Measurements from ENCODE around the gene BIRC5.

Gene BIRC5

DNA sequence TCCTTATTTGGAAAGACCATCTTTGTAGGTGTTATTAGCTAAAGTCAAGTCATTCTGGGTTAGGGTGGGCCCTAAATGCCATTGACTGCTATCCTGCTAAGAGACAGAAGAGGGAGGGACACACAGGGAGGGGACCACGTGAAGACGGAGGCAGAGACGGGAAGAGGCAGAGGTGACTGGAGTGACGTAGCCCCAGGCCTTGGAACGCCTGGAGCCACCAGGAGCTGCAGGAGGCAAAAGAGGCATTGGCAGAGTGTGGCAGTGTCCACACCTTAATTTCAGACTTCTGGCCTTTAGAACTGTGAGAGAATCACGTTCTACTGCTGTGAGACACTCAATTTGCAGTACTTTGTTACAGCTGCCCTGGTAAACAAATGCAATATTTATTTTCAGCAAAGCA lies 13.6 kb upstream of the BIRC5 start:
- H3K4me3 ChIP-seq (ENCODE audit: low read depth, low read length): no peak overlapping the region
- TF ChIP-seq, protein P1, sequence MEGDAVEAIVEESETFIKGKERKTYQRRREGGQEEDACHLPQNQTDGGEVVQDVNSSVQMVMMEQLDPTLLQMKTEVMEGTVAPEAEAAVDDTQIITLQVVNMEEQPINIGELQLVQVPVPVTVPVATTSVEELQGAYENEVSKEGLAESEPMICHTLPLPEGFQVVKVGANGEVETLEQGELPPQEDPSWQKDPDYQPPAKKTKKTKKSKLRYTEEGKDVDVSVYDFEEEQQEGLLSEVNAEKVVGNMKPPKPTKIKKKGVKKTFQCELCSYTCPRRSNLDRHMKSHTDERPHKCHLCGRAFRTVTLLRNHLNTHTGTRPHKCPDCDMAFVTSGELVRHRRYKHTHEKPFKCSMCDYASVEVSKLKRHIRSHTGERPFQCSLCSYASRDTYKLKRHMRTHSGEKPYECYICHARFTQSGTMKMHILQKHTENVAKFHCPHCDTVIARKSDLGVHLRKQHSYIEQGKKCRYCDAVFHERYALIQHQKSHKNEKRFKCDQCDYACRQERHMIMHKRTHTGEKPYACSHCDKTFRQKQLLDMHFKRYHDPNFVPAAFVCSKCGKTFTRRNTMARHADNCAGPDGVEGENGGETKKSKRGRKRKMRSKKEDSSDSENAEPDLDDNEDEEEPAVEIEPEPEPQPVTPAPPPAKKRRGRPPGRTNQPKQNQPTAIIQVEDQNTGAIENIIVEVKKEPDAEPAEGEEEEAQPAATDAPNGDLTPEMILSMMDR (IDR thresholded peaks at IDR 0.05; ENCODE audit: borderline replicate concordance, insufficient read depth, low read depth, low read length): no peak

DNA sequence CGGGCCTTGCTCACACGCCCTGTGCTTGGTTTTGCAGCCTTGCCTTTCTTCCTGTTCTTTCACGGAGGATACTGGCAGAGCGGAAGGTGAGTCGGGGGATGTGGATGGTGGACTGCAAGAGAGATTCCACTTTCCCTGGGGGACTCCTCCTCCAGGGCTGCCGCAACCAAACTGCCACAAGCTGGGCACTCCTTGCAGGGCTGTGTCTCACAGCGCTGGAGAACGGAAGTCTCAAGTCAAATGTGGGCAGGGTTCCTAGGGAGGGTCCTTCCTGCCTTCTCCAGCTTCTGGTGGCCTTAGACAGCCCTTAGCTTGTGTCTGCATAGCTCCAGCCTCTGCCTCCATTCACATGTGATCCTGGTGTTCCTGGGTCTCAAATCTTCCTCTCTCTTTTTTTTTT lies 11.4 kb upstream of the BIRC5 start:
- no peak overlapping the region for H3K4me3 ChIP-seq (ENCODE audit: low read depth, low read length)
- TF ChIP-seq, protein P1 (IDR thresholded peaks at IDR 0.05; ENCODE audit: borderline replicate concordance, insufficient read depth, low read depth, low read length): no peak

DNA sequence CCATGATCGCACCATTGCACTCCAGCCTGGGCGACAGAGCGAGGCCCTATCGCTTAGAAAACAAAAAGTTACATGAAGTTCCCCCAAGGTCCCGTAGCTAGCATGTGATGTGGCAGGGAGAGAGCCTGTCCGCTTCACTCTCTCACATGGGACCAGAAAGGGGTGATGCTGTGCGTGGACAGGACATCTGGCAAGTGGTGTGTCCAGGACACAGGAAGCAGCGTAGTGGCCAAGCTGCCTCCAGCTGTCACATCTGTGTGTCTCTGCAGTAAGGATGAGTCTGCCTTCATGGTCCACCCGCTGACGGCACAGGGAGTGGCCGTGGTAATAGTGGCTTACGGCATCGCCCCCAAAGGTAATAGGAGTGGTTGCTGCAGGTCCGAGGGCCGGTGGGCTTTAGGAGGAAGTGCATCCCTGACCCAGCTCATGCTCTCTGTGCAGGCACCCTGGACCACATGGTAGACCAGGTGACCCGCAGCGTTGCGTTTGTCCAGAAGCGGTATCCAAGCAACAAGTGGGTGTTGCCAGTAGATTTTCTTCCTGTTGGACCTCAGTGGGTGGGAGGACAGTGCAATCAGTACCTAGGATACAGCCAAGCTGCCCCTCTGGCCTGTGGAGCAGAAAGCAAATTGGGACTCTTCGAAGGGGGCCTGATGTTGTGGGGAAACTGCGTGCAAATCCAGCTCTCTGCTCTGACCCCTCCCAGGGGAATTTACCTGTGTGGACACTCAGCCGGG lies 9.5 kb upstream of the BIRC5 start:
- H3K4me3 ChIP-seq (ENCODE audit: low read depth, low read length): no peak overlapping the region
- TF ChIP-seq, protein P1 (IDR thresholded peaks at IDR 0.05; ENCODE audit: borderline replicate concordance, insufficient read depth, low read depth, low read length): no peak

DNA sequence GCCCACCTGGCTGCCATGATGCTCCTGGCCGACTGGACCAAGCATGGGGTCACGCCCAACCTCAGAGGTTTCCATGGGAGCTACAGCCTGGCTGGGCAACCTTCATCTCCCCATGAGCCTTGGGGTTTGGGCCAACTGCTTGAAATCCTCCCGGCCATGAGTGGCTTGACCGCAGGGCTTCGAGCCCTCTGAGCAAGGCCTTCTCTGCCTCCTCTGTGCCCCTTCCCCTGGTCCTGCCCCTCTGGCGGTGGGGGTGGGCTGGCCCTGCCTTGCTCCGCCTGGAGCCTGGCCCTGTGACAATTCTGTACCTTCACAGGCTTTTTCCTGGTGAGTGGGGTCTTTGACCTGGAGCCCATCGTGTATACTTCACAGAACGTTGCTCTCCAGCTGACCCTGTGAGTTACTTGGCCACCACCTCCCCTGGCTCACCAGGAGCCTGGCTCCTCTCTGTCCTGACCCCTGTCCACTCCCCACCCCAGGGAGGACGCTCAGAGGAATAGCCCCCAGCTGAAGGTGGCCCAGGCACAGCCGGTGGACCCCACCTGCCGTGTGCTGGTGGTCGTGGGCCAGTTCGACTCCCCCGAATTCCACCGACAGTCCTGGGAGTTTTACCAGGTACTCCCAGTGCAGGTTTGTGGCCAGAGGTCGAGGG lies 8.8 kb upstream of the BIRC5 start:
- TF ChIP-seq, protein P1 (IDR thresholded peaks at IDR 0.05; ENCODE audit: borderline replicate concordance, insufficient read depth, low read depth, low read length): no peak
- H3K4me3 ChIP-seq (ENCODE audit: low read depth, low read length): no peak overlapping the region

DNA sequence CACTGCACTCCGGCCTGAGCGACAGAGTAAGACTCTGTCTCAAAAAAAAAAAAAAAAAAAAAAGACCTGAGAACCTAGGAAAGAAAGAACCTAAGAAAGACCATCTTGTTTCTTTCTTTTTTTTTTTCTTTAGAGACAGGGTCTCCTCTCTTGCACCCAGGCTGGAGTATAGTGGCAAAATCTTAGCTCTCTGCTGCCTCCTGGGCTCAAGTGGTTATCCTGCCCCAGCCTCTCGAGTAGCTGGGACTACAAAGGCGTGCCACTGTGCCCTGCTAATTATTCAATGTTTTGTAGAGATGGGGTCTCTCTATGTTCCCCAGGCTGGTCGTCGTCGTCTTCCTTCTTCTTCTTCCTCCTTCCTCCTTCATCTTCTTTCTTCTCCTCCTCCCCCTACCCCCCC lies 7.8 kb upstream of the BIRC5 start:
- H3K4me3 ChIP-seq (ENCODE audit: low read depth, low read length): no peak overlapping the region
- TF ChIP-seq, protein P1 (IDR thresholded peaks at IDR 0.05; ENCODE audit: borderline replicate concordance, insufficient read depth, low read depth, low read length): no peak

DNA sequence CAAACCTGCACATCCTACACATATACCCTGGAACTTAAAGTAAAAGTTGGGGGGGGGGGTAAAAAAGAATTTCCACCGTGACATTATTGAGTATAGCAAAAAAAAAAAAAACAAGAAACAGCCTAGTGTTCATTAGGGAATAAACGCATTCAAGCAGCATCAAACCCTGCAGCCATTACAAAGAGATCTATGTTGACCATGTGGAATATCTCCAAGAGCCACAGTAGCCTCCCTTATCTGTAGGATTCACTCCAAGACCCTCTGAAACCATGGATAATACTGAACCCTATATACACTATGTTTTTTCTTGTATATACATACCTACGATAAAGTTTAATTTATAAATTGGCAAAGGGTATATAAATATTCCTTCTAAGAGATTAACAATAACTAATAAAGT lies 5.6 kb upstream of the BIRC5 start:
- no peak overlapping the region for H3K4me3 ChIP-seq (ENCODE audit: low read depth, low read length)
- TF ChIP-seq, protein P1 (IDR thresholded peaks at IDR 0.05; ENCODE audit: borderline replicate concordance, insufficient read depth, low read depth, low read length): no peak

DNA sequence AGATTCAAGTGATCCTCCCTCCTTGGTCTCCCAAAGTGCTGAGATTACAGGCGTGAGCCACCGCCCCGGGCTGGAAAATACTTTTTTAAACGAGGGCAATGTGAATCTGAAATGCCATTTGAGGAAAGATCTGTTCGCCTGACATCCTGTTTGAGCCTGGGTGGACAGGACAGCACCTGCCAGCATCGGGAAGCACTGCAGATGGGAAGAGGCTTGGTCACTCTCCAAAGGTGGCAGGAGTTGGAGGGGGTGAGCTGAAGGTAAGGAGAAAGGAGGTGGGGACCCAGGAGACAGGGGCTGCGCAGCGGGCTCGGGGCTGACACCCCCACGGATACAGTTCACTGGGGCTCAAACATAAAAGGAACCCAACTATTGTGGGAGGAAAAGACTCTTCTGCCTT lies 3.9 kb upstream of the BIRC5 start:
- TF ChIP-seq, protein P1 (IDR thresholded peaks at IDR 0.05; ENCODE audit: borderline replicate concordance, insufficient read depth, low read depth, low read length): no peak
- no peak overlapping the region for H3K4me3 ChIP-seq (ENCODE audit: low read depth, low read length)
